RPMI8226 (cell line): ENCODE results near the gene PRR33.
"Not testable (repeated sequence)": the region's sequence is repeated elsewhere in the genome, so short reads cannot be mapped to it uniquely, and the experiment has no call there.

Experiments
- DNase-seq: peaks from one replicate; pipeline ENCODE4 v3.0.0-alpha.2; 2015

Gene PRR33

DNA sequence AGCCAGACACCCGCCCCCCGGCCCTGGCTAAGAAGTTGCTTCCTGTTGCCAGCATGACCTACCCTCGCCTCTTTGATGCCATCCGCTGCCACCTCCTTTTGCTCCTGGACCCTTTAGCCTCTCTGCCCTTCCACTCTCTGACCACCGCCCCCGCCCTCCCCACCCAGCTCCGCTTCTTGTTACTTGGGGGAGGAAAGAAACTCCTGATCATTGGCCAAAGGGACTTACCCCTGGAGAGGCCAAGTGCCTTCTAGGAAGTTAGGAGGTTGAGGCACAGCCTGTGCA is at the start of gene PRR33:
PRR33 (minus strand) TSS at position 65 of the 285 bp plus-strand sequence. CDS start 1,311 bp downstream, outside the sequence.
- no peak for DNase-seq

DNA sequence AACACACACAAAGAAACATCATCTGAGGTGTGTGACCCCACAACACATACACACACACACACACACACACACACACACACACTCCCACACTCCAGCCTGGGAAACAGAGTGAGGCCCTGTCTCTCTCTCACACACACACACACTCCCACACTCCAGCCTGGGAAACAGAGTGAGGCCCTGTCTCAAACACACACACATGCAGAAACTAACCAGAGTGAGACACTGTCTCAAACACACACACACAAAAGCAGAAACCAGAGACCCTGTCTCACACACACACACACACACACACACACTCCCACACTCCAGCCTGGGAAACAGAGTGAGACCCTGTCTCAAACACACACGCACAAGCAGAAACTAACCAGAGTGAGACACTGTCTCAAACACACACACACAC is 48.1 kb upstream of the PRR33 start:
- not testable (repeated sequence) for DNase-seq

DNA sequence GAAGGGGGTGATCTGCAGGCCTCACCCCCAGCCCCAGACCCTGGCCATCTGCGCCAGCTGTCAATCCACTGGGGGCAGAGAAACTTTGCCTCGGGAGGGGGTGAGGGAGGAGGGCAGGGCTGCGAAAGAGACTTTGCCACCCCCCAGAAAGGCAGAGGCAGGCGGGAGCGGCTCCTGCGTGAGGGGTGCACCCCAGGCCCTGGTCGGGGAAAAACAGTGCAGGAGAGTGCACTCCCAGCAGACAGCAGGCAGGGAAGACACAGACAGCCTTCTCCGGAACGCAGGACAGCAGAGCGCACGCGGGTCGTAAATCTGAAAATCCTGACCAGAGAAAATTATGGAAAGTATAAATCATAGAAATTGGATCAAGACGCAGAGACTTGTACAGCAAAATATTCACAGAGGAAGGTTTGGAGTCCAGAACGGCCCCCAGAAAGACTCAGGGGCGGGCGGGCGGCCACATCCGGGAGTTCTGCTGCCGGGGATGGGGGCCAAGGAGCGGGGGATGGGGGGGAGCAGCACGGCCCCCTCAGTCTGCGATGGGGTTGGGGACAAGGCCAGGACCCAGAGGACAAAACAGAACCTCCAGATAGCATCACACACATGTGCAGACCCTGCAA is 47.4 kb upstream of the PRR33 start:
- DNase-seq: no peak

DNA sequence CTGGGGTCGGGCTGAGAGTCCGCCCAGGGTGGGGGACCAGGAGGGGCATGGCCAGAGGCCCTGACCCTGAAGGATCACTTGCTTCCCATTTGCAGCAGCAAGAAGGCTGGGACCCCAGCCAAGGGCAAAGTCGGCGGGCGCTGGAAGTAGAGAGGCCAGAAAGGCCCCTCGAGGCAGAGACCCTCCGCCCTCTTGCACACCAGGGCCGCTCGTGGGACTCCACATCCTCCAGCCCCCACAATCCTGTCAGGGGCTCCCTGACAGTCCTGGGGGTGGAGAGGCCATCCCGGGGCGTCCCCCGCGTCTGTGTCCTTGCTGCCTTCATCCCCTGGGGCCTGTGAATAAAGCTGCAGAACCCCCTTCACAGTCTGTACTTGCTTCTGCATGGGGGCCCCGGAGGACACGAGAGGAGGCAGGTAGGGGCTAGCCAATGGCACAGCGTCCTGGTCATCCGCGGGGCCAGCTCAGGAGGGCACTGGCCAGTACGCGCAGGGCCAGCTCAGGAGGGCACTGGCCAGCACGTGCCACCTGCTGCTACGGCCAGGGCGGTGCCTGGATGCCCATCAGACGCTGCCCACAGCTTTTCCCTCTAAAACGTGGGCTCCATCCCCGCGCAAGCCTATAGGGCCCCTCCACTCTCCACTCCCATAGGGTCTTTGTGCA is 46.8 kb upstream of the PRR33 start:
- DNase-seq: no peak

DNA sequence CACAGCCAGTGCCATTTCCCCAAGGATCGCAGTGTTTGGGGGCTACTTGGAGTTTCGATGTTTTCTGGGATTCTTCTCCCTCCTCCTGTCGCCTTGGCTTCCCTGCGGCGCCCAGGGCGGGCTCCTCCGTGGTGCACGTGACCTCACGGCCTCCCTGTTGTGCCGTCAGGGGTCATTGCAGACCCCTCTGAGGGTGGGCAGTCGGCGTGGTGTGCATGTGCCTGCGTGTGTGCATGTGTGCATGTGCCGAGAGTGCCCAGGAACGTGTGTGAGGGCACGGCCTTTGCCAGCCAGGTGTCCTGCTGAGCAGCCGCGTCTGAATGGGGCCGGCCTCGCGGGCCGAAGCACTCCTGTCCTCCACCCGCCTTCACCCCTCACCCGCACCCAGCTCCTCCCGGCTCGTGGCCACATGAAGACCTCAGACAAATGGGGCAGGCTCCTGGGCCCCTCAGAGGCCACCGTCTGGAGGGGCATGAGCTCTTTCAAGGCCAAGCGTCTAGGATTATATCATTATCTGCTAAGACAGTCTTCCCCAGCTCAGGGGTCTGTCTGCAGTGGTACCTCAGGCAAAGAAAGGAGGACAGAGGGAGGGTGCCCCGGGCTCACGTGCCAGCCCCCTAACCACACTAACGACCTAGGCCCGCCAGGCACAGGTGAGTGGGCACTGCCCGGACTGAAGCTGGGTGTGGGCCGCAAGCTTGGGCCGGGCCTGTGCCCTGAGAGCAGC is 46.1 kb upstream of the PRR33 start:
- DNase-seq: no peak

DNA sequence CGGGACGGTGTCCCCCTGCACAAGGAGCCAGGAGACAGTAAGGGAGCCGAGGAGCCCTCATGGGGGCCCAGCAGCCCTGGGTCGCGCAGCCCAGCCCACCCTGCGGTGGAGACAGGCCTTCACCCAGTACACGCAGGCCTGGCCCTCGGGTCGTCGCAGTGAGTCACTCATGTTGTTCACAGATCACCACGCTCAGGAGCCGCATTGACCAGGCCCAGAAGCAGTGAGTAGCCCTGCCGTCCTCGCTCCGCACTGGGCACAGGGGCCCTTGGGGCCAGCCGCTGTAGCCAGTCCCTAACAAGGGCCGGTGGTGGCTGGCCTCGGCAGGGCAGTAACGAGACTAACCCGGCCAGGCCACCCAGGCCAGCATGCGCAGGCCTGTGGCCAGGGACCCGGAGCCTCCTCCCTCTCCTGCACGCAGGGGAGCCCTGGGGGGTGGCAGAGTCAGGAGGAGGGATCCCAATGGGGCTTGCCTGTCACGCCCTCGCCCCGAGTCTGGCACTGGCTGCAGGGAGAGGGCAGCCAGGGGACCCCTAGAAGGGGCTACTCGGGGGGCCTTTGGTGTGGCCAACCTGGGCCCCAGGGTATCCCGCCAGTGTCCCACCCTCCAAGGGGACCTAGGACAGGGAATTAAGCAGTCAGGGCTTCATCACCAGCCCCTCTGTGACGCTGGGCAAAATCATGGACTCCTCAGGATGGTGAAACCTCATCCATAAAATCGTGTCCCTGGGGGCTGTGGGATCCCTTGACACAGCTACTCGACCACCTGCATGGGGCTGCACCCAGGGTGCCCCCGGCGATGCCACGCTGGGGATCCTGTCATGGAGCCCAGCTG is 45.3 kb upstream of the PRR33 start:
- no peak for DNase-seq

DNA sequence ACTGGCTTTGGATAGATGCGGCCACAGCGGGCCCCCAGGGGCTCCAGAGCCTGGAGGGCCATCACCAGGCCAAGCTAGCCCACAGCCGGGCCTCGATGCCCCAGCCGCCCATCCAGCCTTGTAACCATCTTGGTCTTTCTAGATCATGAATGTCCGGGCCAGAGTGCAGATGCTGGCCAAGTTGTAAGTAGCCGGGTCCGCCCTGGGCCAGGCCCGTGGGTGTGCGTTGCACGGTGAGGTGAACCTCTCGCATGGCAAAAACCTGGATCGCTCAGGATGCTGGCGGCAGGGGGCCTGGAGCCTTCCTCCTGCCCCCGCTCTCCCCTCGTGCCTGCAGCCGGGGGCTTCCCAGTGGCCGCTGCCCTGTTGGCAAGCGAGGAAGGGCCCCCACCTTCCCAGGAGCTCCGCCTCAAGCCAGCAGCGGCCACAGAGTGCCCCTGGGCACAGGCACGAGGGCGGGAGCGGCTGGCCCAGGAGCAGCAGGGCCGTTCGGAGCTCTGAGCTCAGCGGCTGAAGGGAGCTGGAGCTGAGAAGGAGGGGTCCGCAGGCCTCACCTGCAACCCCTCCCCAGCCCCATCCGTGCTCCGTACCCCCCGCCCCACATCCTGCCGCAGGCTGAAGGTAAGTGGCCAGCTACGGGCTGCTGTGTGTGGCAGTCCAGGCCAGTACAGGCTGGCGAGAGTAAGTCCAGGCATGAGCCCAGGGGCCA is 44.5 kb upstream of the PRR33 start:
- DNase-seq: no peak

DNA sequence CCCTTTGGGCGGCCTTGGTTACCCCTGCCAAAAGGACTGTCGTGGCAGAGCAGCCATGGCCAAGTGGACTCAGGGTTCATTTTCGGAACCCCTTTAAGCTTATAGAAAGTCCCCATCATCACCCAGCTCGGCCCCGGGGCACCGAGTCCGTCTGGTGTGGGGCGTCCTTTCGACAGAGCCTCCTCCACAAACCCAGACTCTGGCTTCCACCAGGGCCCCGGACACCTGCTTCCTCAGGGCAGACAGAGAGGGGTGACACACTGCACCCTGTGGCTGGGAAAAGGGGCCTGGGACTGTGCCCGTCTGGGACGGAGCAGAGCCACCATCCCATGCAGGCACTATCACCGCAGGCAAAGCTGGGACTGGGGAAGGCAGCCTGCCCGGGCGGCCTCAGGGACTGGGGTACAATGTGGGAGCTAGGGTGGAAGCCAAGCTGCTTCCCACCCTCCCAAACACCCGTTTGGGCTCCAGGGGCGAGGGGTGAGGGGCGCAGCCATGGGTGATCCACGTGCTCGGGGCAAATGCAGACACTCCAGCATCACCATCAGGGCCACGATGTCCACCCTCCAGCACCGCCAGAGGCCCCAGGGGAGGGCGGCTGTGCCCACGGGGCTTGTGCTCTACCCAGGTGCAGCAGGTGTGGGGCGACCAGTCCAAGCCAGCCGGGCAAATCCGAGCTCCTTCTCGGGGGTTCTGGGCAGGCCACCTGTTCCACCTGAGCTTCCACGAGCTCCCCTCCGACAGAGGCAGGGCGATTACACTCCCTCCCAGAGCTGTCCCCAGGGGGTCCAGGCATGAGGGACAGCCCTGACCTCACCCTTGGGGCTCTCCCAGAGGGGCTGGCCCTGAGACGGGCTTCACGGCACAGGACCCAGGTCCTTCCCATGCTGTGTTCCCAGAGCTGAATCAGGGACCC is 43.7 kb upstream of the PRR33 start:
- DNase-seq: no peak

DNA sequence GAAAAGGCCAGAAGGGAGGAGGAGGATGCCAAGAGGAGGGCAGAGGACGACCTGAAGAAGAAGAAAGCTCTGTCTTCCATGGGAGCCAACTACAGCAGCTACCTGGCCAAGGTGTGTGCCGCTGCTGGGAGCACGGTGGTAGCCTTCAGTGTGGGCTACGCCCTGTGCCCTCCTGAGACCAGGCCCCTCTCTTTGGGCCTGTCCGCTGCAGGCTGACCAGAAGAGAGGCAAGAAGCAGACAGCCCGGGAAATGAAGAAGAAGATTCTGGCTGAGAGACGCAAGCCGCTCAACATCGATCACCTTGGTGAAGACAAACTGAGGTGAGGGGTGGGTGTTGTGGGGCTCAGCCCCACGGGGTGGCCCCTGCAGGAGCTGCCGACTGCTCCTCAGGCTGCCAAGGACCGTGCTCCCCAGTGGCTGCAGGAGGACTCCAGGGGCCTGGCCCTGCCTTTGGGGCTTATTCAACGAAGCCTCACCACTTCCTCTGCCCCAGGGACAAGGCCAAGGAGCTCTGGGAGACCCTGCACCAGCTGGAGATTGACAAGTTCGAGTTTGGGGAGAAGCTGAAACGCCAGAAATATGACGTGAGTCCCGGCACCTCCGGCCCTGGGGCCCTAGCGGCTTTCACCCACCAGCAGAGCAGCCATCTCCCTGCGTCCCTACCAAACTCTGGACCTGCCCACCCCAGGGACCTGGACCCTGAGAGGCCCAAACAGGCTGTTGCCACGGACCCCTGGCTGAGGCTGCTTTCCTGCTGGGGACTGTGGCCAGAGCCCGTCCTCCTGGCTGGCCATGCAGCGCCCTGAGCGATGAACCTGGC is 42.9 kb upstream of the PRR33 start:
- no peak for DNase-seq

DNA sequence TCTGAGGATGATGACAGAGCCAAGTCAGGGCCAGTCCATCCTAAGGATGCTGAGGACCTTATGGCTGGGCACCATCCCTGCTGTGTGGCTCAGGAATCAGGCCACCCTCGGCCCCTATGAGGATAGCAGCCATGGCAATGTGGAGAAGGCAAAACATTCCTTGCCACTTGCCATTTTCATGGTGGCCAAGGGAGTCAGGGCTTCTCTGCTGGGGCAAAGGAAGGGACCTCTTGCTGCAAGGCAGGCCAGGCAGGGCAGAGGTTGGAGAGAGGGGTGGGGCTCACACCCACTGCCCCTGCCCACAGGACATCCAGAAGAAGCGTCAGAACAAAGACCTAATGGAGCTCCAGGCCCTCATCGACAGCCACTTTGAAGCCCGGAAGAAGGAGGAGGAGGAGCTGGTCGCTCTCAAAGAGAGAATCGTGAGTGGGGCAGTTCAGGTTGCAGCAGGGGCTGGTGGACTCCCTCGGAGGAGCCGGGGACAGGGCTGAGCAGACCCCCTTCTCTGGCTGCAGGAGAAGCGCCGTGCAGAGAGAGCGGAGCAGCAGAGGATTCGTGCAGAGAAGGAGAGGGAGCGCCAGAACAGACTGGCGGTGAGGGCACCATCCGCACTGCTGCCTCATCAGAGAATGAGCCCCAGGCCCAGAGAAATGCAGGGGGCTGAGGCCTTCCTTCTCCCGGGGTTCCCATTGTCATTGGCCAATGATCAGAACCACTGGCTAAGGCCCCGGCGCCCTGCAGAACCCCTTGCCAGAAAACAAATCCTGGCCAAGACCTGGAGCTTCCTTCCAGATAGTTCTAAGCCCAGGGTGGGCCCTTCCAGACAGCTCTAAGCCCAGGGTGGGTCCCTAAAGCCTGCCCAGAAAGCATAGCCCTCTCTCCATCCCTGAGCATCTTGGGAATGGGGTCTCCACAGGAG is 42.0 kb upstream of the PRR33 start:
- no peak for DNase-seq

DNA sequence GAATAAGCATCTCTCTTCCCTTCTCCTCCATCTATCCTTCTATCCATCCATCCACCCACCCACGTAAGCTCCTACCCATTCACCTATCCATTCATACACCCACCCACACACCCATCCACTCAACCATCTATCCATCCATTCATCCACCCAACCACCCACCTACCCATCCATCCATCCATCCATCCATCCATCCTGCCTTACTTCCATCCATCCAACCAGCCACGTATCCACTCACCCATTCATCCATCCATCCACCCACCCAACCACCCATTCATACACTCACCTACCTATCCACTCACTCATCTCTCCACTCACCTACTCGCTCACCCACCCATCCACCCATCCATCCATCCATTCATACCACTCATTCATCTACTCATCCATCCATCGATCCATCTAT is 41.0 kb upstream of the PRR33 start:
- no peak for DNase-seq

DNA sequence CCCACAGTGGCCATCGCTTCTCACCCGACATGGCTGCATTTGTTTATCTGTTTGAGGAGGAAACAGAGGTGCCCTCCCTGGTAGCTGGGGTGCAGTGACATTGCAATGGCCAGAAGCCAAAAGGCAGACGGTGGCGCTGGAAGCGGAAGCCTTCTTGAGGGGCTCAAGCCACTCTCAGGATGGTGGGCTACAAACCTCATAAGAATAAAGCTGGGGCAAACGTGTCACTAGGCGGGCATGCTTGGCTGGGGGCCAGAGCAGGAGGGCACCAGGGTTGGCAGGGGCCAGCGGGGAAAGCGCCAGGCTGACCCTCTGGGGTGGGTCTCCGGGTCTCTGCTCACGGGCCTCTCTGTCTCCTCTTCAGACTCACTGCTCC is 40.4 kb upstream of the PRR33 start:
- no peak for DNase-seq

DNA sequence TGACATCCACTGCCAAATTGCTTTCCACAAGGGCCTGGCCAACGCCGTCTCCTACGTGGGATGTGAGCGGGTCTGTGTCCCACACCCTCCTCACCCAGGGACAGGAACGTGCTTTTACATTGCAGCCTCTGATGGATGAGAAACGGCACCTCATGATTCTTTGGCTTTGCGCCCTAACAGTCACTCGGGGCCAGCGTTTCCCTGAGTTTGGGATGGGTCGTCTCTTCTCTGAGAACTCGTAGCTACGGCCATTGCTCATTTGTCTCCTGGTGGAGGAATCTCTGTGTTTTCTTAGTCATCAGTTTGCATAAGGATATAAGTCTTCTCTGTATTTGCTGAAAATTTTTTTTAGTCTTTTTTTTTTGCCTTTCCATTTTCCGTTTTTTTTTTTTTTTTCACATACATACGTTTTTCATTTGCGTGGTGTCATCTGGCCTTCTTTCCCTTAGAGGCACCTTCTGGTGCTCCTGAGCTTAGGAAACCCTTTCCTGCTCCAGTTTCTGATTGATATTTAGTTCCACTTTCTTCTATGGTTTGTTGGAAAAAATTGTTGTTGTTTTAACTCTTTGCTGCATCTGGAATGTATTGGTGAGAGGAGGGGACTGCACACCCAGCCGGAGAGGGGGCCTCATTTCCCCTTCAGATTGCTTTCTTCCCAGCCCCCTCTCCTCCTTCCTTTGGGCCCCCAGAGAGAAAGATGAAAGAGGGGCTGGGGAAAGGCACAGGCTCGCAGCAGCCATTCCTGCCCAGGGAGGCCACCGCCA is 39.8 kb upstream of the PRR33 start:
- no peak for DNase-seq

DNA sequence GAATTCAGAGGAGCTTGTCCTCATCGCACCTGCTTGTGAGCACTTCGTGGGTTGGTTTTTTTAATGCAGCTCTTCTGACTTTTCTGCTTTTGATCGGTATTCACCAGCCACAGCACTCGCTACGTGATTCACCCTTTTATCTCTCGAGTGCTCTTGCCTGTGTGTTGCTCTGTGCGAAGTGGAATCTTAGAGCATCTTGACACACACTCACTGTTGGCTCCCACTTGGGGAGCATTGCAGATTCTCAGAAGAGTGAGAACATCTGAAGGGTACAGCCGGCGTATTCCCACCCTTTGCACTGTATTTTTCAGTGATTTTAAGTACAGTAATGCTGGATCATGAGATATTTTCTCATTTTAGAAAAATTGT is 38.8 kb upstream of the PRR33 start:
- DNase-seq: no peak

DNA sequence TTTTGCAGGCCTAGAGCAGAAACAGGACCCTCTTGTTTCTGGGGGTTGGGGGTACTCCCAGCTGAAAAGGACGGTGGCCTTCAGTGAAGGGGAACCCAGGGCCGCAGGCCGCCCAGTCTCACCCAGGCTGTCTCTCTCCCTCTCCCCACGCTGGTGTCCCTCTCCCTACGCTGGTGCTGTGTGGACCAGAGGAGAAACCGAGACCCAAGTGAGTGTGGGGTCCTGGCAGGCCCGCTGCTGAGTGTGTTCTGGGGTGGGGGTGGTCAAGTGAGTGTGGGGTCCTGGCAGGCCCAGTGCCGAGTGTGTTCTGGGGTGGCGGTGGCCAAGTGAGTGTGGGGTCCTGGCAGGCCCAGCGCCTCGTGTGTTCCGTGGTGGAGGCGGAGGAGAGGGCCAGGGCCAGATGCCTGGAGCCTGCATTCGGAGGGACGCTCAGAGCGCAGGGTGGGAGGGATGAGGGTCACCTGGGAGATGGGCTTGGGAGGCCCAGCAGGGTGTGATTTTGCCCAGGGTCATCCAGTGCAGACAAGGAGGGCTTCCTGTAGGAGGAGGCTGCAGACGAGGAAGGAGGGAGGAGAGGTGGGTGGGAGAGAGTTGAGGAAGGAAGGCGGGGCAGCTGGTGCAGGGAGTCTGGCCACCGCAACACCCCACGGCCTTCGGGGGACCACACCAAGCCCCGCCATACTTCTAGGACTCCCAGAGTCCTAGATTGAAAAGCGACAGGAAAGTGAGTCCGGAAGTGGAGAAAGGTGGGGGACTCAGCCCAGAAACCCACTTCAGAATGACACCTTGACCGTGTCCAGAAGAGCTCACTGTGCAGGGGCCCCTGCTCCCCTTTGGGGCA is 38.1 kb upstream of the PRR33 start:
- DNase-seq: no peak

DNA sequence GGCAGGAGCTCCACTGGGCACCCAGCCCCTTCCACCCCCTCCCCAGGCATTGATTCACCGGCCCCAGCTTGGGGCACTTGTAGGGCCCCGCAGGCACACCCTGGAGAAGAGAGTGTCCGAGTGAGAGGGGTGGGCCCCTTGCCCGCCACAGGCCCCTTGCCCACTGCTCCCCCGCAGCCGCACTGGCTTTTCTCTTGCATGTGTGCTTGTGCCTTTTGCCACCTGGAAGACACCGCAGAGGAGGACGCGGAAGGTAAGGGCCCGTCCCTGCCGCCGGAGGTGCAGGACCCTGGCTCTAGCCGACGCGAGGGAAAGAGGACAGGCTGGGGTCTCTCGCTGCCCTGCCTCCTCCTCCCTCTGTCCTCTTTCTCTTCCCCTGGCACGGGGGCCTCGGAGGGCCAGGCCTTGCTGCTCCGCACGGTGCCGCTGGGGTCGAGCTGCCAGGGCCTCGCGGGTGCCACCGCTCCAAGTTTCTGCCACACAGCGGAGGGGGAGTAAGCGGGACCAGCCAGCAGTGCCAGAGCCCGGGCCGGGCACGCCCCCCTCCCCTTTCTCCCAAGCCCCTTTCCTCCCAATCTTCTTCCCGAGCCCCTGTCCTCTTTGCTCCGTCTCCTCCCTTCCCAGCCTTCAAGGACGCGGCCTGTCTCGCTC is 37.3 kb upstream of the PRR33 start:
- DNase-seq: no peak

DNA sequence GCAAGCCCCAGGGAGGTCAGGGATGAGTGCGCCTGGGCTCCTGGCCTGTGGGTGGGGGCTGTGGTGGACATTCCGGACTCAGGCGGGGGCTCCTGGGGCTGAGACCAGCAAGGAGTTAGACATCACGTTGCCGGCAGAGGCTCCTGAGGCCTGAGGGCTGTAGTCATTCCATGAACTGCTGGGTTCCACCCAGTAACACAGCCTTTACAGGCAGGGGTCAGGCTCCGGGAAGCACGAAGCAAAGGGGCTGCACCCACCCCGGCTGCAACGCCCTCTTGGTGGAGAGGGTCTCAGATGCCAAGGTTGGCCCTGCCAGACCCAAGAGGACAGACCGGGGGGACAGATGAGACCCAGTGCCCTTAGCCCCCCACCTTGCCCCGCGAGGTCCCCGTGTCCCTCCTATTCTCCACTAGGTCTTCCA is 36.8 kb upstream of the PRR33 start:
- DNase-seq: no peak
